Endodermal cell (in vitro differentiated cells): ENCODE data around the gene YBX1. TPM values are rescaled to one million over a fixed set of nuclear protein-coding genes. Genes with fewer than 3 reads are reported as not detected.

Experiments
- DNase-seq: peaks from one replicate; pipeline ENCODE4 v3.0.0-alpha.2; 2017
- H3K27ac ChIP-seq: 2 replicates; pipeline ENCODE4 v1.5.1; 2013; ENCODE audit warnings: mild to moderate bottlenecking, low read depth, low read length, moderate library complexity
- H3K27me3 ChIP-seq: 2 replicates; pipeline ENCODE4 v1.6.1; 2013; ENCODE audit warnings: mild to moderate bottlenecking, low read length, moderate library complexity; ENCODE audit not compliant: insufficient read depth, control insufficient read depth, poor library complexity, severe bottlenecking
- H3K36me3 ChIP-seq: 2 replicates; pipeline ENCODE4 v1.7.0; 2013; ENCODE audit warnings: mild to moderate bottlenecking, low read length, moderate library complexity; ENCODE audit not compliant: control insufficient read depth, insufficient read depth
- H3K4me1 ChIP-seq: one replicate; pipeline ENCODE4 v1.7.0; 2013; ENCODE audit warnings: low read length; ENCODE audit not compliant: control insufficient read depth, insufficient read depth
- H3K4me3 ChIP-seq: 2 replicates; pipeline ENCODE4 v1.5.1; 2013; ENCODE audit warnings: mild to moderate bottlenecking, low read length, moderate library complexity
- H3K9ac ChIP-seq: 2 replicates; pipeline ENCODE4 v1.6.1; 2013; ENCODE audit warnings: mild to moderate bottlenecking, low read length, moderate library complexity; ENCODE audit not compliant: poor library complexity, severe bottlenecking; ENCODE audit errors: extremely low read depth
- H3K9me3 ChIP-seq: 2 replicates; pipeline ENCODE4 v1.6.1; 2013; ENCODE audit warnings: mild to moderate bottlenecking, low read length, moderate library complexity; ENCODE audit not compliant: control insufficient read depth
- H3K27ac Mint-ChIP-seq: 2 replicates; pipeline ENCODE4 v1.8.0; 2020; ENCODE audit warnings: mixed read lengths
- H3K27me3 Mint-ChIP-seq: 2 replicates; pipeline ENCODE4 v1.8.0; 2021; ENCODE audit warnings: mild to moderate bottlenecking, mixed read lengths; ENCODE audit not compliant: insufficient read depth
- H3K36me3 Mint-ChIP-seq: 2 replicates; pipeline ENCODE4 v1.8.0; 2020; ENCODE audit warnings: low read depth, mixed read lengths
- H3K4me1 Mint-ChIP-seq: 2 replicates; pipeline ENCODE4 v1.8.0; 2020; ENCODE audit warnings: mixed read lengths
- H3K4me3 Mint-ChIP-seq: 2 replicates; pipeline ENCODE4 v1.8.0; 2020; ENCODE audit warnings: mild to moderate bottlenecking, moderate library complexity, mixed read lengths
- H3K9me3 Mint-ChIP-seq: 2 replicates; pipeline ENCODE4 v1.8.0; 2020; ENCODE audit warnings: mild to moderate bottlenecking, mixed read lengths
- CTCF ChIP-seq: fragments of 200-600 bp; sonication (generic); conservative IDR thresholded peaks from 2 replicates; pipeline ENCODE4 v1.5.0; 2021; ENCODE audit warnings: antibody characterized with exemption, mild to moderate bottlenecking
- WGBS, 2 experiments: methylation state at CpG; one replicate each; pipeline versions ENCODE4 v1.1.5 to v1.1.7; 2013; ENCODE audit warnings: missing lambda C conversion rate in 2 of 2, mixed read lengths in 1 of 2; ENCODE audit not compliant: insufficient coverage in 1 of 2, insufficient read length in 1 of 2; 5-methylcytosine and 5-hydroxymethylcytosine counted together
- total RNA-seq, 2 donors: library from RNA; stranded (reverse); fragmentation: NEBNext Ultra II Directional in 1 of 2; extraction: Animal tissue kit (Norgen Biotek cat#: 25700) in 1 of 2; gene quantifications; 2 replicates in 1 of 2; 3 replicates in 1 of 2; pipeline ENCODE4 v1.2.1, GENCODE V29; 2021

The YBX1 gene
- total RNA-seq, 2 donors from 2014 or later: 655 to 668 TPM

GRCh38 chr1:42684139-42684538 is 1.9 kb downstream of the YBX1 start:
- no peaks in the 10 kb centered on the region for H3K27me3 Mint-ChIP-seq
- H3K4me3 Mint-ChIP-seq: peak overlapping the region; percentile 89
- Histone ChIP-seq H3K27ac (no peak overlapping the region), H3K36me3 (peaks cover 49% of the 10 kb centered on the region), H3K27me3 (no peaks in the 10 kb centered on the region), H3K4me3 (peak overlapping the region; percentile 89), H3K9me3 (no peaks in the 10 kb centered on the region), H3K4me1 (peaks cover 25% of the 10 kb centered on the region), H3K9ac (peak overlapping the region; percentile 51)
- peak; percentile 55 for DNase-seq
- H3K4me1 Mint-ChIP-seq: peaks cover 48% of the 10 kb centered on the region
- H3K9me3 Mint-ChIP-seq: no peaks in the 10 kb centered on the region
- no peak for TF ChIP-seq CTCF
- peak overlapping the region; percentile 57 for H3K27ac Mint-ChIP-seq
- H3K36me3 Mint-ChIP-seq: peaks cover 34% of the 10 kb centered on the region
- WGBS, 2 experiments: 16 to 27% methylated on average over 5 of the region's 5 CpGs

- Mint-ChIP-seq H3K4me3 (peak overlapping the region; percentile 89), H3K27me3 (no peaks in the 10 kb centered on the region), H3K27ac (no peak overlapping the region), H3K9me3 (no peaks in the 10 kb centered on the region), H3K4me1 (peaks cover 53% of the 10 kb centered on the region), H3K36me3 (peaks cover 38% of the 10 kb centered on the region)
- peaks cover 56% of the 10 kb centered on the region for H3K36me3 ChIP-seq
- H3K9ac ChIP-seq: peak overlapping the region; percentile 2
- H3K4me3 ChIP-seq: peak overlapping the region; percentile 89
- H3K27me3 ChIP-seq: no peaks in the 10 kb centered on the region
- no peak for TF ChIP-seq CTCF
- 87 to 100% methylated on average over 2 to 4 of the region's 4 CpGs for WGBS, 2 experiments
- no peak overlapping the region for H3K27ac ChIP-seq
- peaks cover 25% of the 10 kb centered on the region for H3K4me1 ChIP-seq
- DNase-seq: no peak
- H3K9me3 ChIP-seq: no peaks in the 10 kb centered on the region
Observed at GRCh38 chr1:42686418-42686817, 4.2 kb downstream of the YBX1 start.

GRCh38 chr1:42689912-42690311 is 7.7 kb downstream of the YBX1 start:
- peaks cover 36% of the 10 kb centered on the region for H3K36me3 Mint-ChIP-seq
- Histone ChIP-seq H3K4me1 (peaks cover 35% of the 10 kb centered on the region), H3K36me3 (peaks cover 67% of the 10 kb centered on the region)

More at GRCh38 chr1:42689912-42690311, 7.7 kb downstream of the YBX1 start:
- H3K4me3 ChIP-seq: no peak overlapping the region
- H3K9ac ChIP-seq: no peak overlapping the region
- H3K4me1 Mint-ChIP-seq: peaks cover 60% of the 10 kb centered on the region
- H3K27me3 Mint-ChIP-seq: no peaks in the 10 kb centered on the region
- 91 to 100% methylated on average over 1 to 3 of the region's 3 CpGs for WGBS, 2 experiments
- no peak overlapping the region for H3K4me3 Mint-ChIP-seq
- no peaks in the 10 kb centered on the region for H3K9me3 Mint-ChIP-seq
- no peak for DNase-seq
- TF ChIP-seq CTCF: no peak
- no peaks in the 10 kb centered on the region for H3K27me3 ChIP-seq
- no peak overlapping the region for H3K27ac Mint-ChIP-seq
- H3K9me3 ChIP-seq: no peaks in the 10 kb centered on the region
- H3K27ac ChIP-seq: no peak overlapping the region
